GM23338 (cell line): ENCODE results near the gene NCAPG. TPM values are rescaled to one million over a fixed set of nuclear protein-coding genes. Genes with fewer than 3 reads are reported as not detected.

Experiments used
- ATAC-seq: fragments of 200-7000 bp; cut with Tn5 transposase; 3 replicates; pipeline ENCODE4 v1.9.1; 2020
- DNase-seq: peaks from one replicate; pipeline ENCODE4 v3.0.0-alpha.2; 2015; ENCODE audit warnings: low spot score
- H2AFZ ChIP-seq: fragments of 200-600 bp; sonication (generic); 2 replicates; pipeline ENCODE4 v1.8.0; 2016; ENCODE audit warnings: antibody characterized with exemption, mild to moderate bottlenecking, moderate library complexity
- H3F3A ChIP-seq: fragments of 200-600 bp; sonication (generic); replicated peaks from 2 replicates; pipeline ENCODE4 v1.8.0; 2017; ENCODE audit warnings: antibody characterized with exemption, mixed run types, low read depth
- H3K27ac ChIP-seq: fragments of 200-600 bp; sonication (generic); 2 replicates; pipeline ENCODE4 v1.6.1; 2016; ENCODE audit warnings: low read depth
- H3K27me3 ChIP-seq: fragments of 200-600 bp; sonication (generic); 2 replicates; pipeline ENCODE4 v1.8.0; 2016; ENCODE audit warnings: mild to moderate bottlenecking, mixed run types, moderate library complexity; ENCODE audit not compliant: insufficient read depth
- H3K36me3 ChIP-seq: fragments of 200-600 bp; sonication (generic); 2 replicates; pipeline ENCODE4 v1.8.0; 2016; ENCODE audit warnings: mild to moderate bottlenecking; ENCODE audit not compliant: insufficient read depth
- H3K4me1 ChIP-seq: fragments of 200-600 bp; sonication (generic); 2 replicates; pipeline ENCODE4 v1.8.0; 2016; ENCODE audit warnings: mild to moderate bottlenecking, moderate library complexity; ENCODE audit not compliant: insufficient read depth
- H3K4me2 ChIP-seq: fragments of 200-600 bp; sonication (generic); 2 replicates; pipeline ENCODE4 v1.7.1; 2017; ENCODE audit warnings: mixed run types
- H3K4me3 ChIP-seq: fragments of 200-600 bp; sonication (generic); 2 replicates; pipeline ENCODE4 v1.6.1; 2016; ENCODE audit warnings: mixed run types
- H3K79me2 ChIP-seq: fragments of 200-600 bp; sonication (generic); replicated peaks from 2 replicates; pipeline ENCODE4 v1.8.0; 2017; ENCODE audit warnings: mild to moderate bottlenecking; ENCODE audit not compliant: insufficient read depth
- H3K9me2 ChIP-seq: fragments of 200-600 bp; sonication (generic); 2 replicates; pipeline ENCODE4 v1.8.0; 2017; ENCODE audit not compliant: insufficient read depth
- H4K20me1 ChIP-seq: fragments of 200-600 bp; sonication (generic); replicated peaks from 2 replicates; pipeline ENCODE4 v1.8.0; 2017; ENCODE audit warnings: mild to moderate bottlenecking; ENCODE audit not compliant: insufficient read depth
- H3K27ac Mint-ChIP-seq: 2 replicates; pipeline ENCODE4 v1.8.0; 2020; ENCODE audit warnings: inconsistent platforms, mild to moderate bottlenecking, moderate library complexity, mixed read lengths
- H3K27me3 Mint-ChIP-seq: 3 replicates; pipeline ENCODE4 v1.8.0; 2022; ENCODE audit warnings: low read depth, mild to moderate bottlenecking, moderate library complexity, mixed read lengths, inconsistent platforms; ENCODE audit not compliant: insufficient read depth, poor library complexity
- H3K36me3 Mint-ChIP-seq: 3 replicates; pipeline ENCODE4 v1.8.0; 2021; ENCODE audit warnings: low read depth, mild to moderate bottlenecking, inconsistent platforms, moderate library complexity, mixed read lengths
- H3K4me1 Mint-ChIP-seq: 3 replicates; pipeline ENCODE4 v1.8.0; 2020; ENCODE audit warnings: mild to moderate bottlenecking, inconsistent platforms, mixed read lengths
- H3K4me3 Mint-ChIP-seq: 3 replicates; pipeline ENCODE4 v1.8.0; 2021; ENCODE audit warnings: moderate library complexity, mild to moderate bottlenecking, inconsistent platforms, mixed read lengths
- H3K9me3 Mint-ChIP-seq: 3 replicates; pipeline ENCODE4 v1.8.0; 2020; ENCODE audit warnings: moderate library complexity, mild to moderate bottlenecking, inconsistent platforms, mixed read lengths
- CREB1 ChIP-seq: fragments of 250-450 bp; sonication (Bioruptor Pico); IDR thresholded peaks from 2 replicates; pipeline ENCODE4 v1.5.0; 2020; ENCODE audit warnings: low read depth, mild to moderate bottlenecking, moderate library complexity
- EZH2 ChIP-seq: fragments of 200-600 bp; sonication (generic); IDR thresholded peaks from one replicate; pipeline ENCODE4 v1.8.0; 2017; ENCODE audit warnings: antibody characterized with exemption, mild to moderate bottlenecking, low read depth; ENCODE audit not compliant: unreplicated experiment
- STAT1 ChIP-seq: IDR thresholded peaks from one replicate; pipeline ENCODE4 v1.6.1; 2016; ENCODE audit warnings: antibody characterized with exemption; ENCODE audit not compliant: unreplicated experiment
- polyA plus RNA-seq: library from polyadenylated mRNA; unstranded; fragments of >200 nt; fragmentation: Nextera tagmentation; extraction: Ambion mirVana; gene quantifications from 2 replicates; pipeline ENCODE4 v1.2.1, GENCODE V29; 2016
- total RNA-seq: library from RNA; depleted of rRNA; stranded (reverse); fragments of >200 nt; shearing (Covaris generic); gene quantifications from 2 replicates; pipeline ENCODE4 v1.2.3, GENCODE V29; 2014
- TF ChIP-seq, protein P1 (sequence below): fragments of 250-450 bp; sonication (Bioruptor Pico); IDR thresholded peaks from 2 replicates; pipeline ENCODE4 v1.5.0; 2020; ENCODE audit warnings: mild to moderate bottlenecking, moderate library complexity

Gene NCAPG
- total and polyA plus RNA-seq, 2 experiments from 2014 or later, result 24.4 to 45.8 TPM

DNA sequence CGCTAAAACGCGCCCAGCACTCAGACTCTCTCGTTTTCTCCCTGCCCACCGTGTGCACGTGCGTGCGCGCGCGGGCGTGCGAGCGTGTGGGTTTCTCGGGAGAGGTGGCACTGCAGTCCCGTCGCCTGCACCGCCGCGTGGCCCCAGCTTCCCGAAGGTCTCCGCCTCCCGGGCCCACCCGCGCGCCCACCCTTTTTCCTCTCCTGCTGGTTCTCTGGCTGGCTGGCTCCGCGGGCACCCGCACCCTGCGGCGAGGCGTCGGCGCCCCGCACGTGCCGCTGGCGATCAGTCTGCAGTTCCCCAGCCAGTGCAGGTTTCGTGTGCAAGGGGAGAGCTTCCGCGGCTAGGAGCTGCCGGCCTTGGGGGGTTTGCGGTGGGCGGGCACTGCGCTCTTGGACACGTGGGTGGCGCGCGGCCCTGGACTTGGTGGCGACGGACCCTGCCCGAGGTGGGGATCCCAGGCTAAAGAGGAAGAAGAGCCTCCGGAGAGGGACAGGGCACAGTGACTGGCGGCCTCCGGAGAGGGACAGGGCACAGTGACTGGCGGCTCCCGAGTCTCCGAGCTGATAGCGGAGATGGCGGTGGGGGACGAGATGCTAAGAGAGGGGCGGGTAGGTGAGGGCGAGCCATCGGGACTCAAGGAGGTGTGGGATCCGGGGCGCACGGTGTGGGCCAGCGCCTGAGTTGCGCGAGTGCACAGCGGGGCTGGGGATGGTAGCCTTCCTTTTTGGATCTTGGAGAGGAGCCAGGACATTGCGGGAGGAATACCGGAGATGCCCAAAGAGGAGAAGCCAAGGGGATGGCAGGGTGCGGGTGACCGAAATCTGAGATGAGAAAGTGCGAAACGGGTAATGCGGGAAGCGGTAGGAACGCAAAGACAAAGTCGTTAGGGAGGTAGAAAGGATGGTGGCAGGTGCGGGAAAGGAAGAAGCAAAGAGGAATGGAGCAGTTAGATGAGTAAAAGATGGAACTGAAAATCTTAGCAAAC, 29.2 kb upstream of the NCAPG start, which contains the start of gene FAM184B:
FAM184B (minus strand) TSS at position 322 of the 988 bp plus-strand sequence. CDS start 322 bp downstream, outside the sequence.
- no peak within 1 kb of the TSS for H3K27ac ChIP-seq
- peaks cover 50% of the 10 kb centered on the region for H3K27me3 ChIP-seq
- H3K4me3 ChIP-seq, result peak within 1 kb of the TSS; percentile 66
- DNase-seq (peak; percentile 62), ATAC-seq (peak; percentile 79)
- no peaks in the 10 kb centered on the region for H3K36me3 ChIP-seq
- Mint-ChIP-seq H3K27ac (no peak within 1 kb of the TSS), H3K9me3 (peaks cover 4% of the 10 kb centered on the region; the same call in 1 of the 3 replicates), H3K4me3 (peak within 1 kb of the TSS; percentile 78), H3K4me1 (peaks cover 12% of the 10 kb centered on the region; the same call in 2 of the 3 replicates), H3K27me3 (peaks cover 38% of the 10 kb centered on the region), H3K36me3 (no peaks in the 10 kb centered on the region)
- H3K9me2 ChIP-seq, result no peaks in the 10 kb centered on the region
- H3F3A ChIP-seq, result no peaks in the 10 kb centered on the region
- peak within 1 kb of the TSS; percentile 90 for H3K4me2 ChIP-seq
- TF ChIP-seq CREB1 (CRISPR knock-in tag) (no peak), STAT1 (no peak), EZH2 (peak; percentile 70)
- TF ChIP-seq, protein P1, sequence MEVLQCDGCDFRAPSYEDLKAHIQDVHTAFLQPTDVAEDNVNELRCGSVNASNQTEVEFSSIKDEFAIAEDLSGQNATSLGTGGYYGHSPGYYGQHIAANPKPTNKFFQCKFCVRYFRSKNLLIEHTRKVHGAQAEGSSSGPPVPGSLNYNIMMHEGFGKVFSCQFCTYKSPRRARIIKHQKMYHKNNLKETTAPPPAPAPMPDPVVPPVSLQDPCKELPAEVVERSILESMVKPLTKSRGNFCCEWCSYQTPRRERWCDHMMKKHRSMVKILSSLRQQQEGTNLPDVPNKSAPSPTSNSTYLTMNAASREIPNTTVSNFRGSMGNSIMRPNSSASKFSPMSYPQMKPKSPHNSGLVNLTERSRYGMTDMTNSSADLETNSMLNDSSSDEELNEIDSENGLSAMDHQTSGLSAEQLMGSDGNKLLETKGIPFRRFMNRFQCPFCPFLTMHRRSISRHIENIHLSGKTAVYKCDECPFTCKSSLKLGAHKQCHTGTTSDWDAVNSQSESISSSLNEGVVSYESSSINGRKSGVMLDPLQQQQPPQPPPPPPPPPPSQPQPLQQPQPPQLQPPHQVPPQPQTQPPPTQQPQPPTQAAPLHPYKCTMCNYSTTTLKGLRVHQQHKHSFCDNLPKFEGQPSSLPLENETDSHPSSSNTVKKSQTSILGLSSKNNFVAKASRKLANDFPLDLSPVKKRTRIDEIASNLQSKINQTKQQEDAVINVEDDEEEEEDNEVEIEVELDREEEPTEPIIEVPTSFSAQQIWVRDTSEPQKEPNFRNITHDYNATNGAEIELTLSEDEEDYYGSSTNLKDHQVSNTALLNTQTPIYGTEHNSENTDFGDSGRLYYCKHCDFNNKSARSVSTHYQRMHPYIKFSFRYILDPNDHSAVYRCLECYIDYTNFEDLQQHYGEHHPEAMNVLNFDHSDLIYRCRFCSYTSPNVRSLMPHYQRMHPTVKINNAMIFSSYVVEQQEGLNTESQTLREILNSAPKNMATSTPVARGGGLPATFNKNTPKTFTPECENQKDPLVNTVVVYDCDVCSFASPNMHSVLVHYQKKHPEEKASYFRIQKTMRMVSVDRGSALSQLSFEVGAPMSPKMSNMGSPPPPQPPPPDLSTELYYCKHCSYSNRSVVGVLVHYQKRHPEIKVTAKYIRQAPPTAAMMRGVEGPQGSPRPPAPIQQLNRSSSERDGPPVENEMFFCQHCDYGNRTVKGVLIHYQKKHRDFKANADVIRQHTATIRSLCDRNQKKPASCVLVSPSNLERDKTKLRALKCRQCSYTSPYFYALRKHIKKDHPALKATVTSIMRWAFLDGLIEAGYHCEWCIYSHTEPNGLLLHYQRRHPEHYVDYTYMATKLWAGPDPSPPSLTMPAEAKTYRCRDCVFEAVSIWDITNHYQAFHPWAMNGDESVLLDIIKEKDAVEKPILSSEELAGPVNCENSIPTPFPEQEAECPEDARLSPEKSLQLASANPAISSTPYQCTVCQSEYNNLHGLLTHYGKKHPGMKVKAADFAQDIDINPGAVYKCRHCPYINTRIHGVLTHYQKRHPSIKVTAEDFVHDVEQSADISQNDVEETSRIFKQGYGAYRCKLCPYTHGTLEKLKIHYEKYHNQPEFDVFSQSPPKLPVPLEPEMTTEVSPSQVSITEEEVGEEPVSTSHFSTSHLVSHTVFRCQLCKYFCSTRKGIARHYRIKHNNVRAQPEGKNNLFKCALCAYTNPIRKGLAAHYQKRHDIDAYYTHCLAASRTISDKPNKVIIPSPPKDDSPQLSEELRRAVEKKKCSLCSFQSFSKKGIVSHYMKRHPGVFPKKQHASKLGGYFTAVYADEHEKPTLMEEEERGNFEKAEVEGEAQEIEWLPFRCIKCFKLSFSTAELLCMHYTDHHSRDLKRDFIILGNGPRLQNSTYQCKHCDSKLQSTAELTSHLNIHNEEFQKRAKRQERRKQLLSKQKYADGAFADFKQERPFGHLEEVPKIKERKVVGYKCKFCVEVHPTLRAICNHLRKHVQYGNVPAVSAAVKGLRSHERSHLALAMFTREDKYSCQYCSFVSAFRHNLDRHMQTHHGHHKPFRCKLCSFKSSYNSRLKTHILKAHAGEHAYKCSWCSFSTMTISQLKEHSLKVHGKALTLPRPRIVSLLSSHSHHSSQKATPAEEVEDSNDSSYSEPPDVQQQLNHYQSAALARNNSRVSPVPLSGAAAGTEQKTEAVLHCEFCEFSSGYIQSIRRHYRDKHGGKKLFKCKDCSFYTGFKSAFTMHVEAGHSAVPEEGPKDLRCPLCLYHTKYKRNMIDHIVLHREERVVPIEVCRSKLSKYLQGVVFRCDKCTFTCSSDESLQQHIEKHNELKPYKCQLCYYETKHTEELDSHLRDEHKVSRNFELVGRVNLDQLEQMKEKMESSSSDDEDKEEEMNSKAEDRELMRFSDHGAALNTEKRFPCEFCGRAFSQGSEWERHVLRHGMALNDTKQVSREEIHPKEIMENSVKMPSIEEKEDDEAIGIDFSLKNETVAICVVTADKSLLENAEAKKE (CRISPR knock-in tag), result no peak
- H2AFZ ChIP-seq, result peak within 1 kb of the TSS; percentile 97
- H3K4me1 ChIP-seq, result peaks cover 7% of the 10 kb centered on the region; the same call in 1 of the 2 replicates
- H3K79me2 ChIP-seq, result no peaks in the 10 kb centered on the region
- H4K20me1 ChIP-seq, result no peaks in the 10 kb centered on the region; the same call in 1 of the 2 replicates
